DND-41 (cell line): Measurements from ENCODE around the gene LARP1B.

Source experiments
- ATAC-seq: fragments of 200-7000 bp; cut with Tn5 transposase; 3 replicates; pipeline ENCODE4 v1.9.1; 2021; ENCODE audit warnings: low read depth; ENCODE audit not compliant: insufficient read depth
- DNase-seq: peaks from one replicate; pipeline ENCODE4 v3.0.0-alpha.2; 2020
- H2AFZ ChIP-seq: 2 replicates; pipeline ENCODE4 v1.6.0; 2012; ENCODE audit warnings: low read depth, low read length
- H3K27ac ChIP-seq: 2 replicates; pipeline ENCODE4 v1.5.1; 2012; ENCODE audit warnings: low read length, inconsistent platforms
- H3K27me3 ChIP-seq: fragments of 200-600 bp; sonication (generic); 2 replicates; pipeline ENCODE4 v1.6.0; 2012; ENCODE audit warnings: low read length, mild to moderate bottlenecking, inconsistent platforms; ENCODE audit not compliant: insufficient read depth, poor library complexity
- H3K36me3 ChIP-seq: 2 replicates; pipeline ENCODE4 v1.5.1; 2012; ENCODE audit warnings: low read length, inconsistent platforms; ENCODE audit not compliant: insufficient read depth
- H3K4me1 ChIP-seq: 2 replicates; pipeline ENCODE4 v1.5.1; 2012; ENCODE audit warnings: mild to moderate bottlenecking, low read length; ENCODE audit not compliant: insufficient read depth
- H3K4me2 ChIP-seq: 2 replicates; pipeline ENCODE4 v1.6.0; 2012; ENCODE audit warnings: mild to moderate bottlenecking, moderate library complexity, low read length, inconsistent platforms; ENCODE audit not compliant: insufficient read depth
- H3K4me3 ChIP-seq, 2 experiments: fragments of 200-600 bp in 1 of 2; shearing (Covaris generic) in 1 of 2; 2 replicates each; pipeline ENCODE4 v1.5.1; 2012 to 2016; ENCODE audit warnings: inconsistent platforms in 2 of 2, low read length in 2 of 2, mild to moderate bottlenecking in 2 of 2, low read depth in 1 of 2, moderate library complexity in 1 of 2
- H3K79me2 ChIP-seq: 2 replicates; pipeline ENCODE4 v1.6.0; 2012; ENCODE audit warnings: low read length, inconsistent platforms; ENCODE audit not compliant: insufficient read depth
- H3K9ac ChIP-seq: 2 replicates; pipeline ENCODE4 v1.6.0; 2012; ENCODE audit warnings: low read depth, mild to moderate bottlenecking, inconsistent platforms, low read length, moderate library complexity
- H3K9me3 ChIP-seq: 2 replicates; pipeline ENCODE4 v1.5.1; 2012; ENCODE audit warnings: low read length, moderate library complexity, mild to moderate bottlenecking, inconsistent platforms; ENCODE audit not compliant: insufficient read depth, severe bottlenecking
- H4K20me1 ChIP-seq: 2 replicates; pipeline ENCODE4 v1.6.0; 2012; ENCODE audit warnings: low read length; ENCODE audit not compliant: insufficient read depth
- CTCF ChIP-seq: IDR thresholded peaks from 2 replicates; pipeline ENCODE4 v1.5.1; 2012; ENCODE audit warnings: borderline replicate concordance, low read length, moderate library complexity, mild to moderate bottlenecking; ENCODE audit not compliant: poor library complexity, severe bottlenecking; ENCODE audit errors: extremely low read depth
- EZH2 ChIP-seq: IDR thresholded peaks from 3 replicates; pipeline ENCODE4 v1.6.1; 2012; ENCODE audit warnings: borderline replicate concordance, low read depth, mild to moderate bottlenecking, moderate library complexity, low read length, inconsistent platforms; ENCODE audit not compliant: severe bottlenecking

LARP1B gene

DNA sequence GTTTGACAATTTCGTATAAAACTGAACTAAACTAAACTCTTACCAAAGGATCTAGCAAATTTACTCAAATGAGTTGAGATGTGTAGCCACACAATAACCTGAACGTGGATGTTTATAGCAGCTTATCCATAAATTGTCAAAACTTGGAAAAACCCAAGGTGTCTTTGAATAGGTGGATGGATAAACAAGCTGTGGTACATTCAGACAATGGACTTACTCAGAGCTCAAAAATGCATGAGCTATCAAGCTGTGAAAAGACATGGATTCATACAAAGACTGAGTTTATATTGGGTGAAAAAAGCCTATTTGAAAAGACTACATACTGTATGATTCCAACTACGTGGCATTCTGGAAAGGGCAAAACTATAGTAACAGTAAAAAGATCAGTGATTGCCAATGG is 69.5 kb downstream of the LARP1B start:
- Histone ChIP-seq H3K4me1 (no peaks in the 10 kb centered on the region), H3K4me2 (no peak overlapping the region), H3K79me2 (no peaks in the 10 kb centered on the region), H3K27me3 (no peaks in the 10 kb centered on the region), H4K20me1 (no peaks in the 10 kb centered on the region), H3K9me3 (no peaks in the 10 kb centered on the region), H2AFZ (no peak overlapping the region), H3K36me3 (no peaks in the 10 kb centered on the region; the same call in 1 of the 2 replicates), H3K9ac (no peak overlapping the region), H3K27ac (no peak overlapping the region), H3K4me3 (no peak overlapping the region)
- TF ChIP-seq CTCF = no peak
- TF ChIP-seq EZH2 = no peak
- ATAC-seq (no peak), DNase-seq (no peak)

GRCh38 chr4:128134925-128135324 is 73.8 kb downstream of the LARP1B start:
- Histone ChIP-seq H3K9me3 (no peaks in the 10 kb centered on the region), H3K4me1 (no peaks in the 10 kb centered on the region), H3K27ac (no peak overlapping the region), H3K79me2 (no peaks in the 10 kb centered on the region), H3K4me2 (no peak overlapping the region), H3K9ac (no peak overlapping the region), H3K4me3 (no peak overlapping the region), H3K27me3 (no peaks in the 10 kb centered on the region), H3K36me3 (no peaks in the 10 kb centered on the region; the same call in 1 of the 2 replicates), H2AFZ (no peak overlapping the region), H4K20me1 (no peaks in the 10 kb centered on the region)
- no peak for TF ChIP-seq EZH2
- no peak for TF ChIP-seq CTCF
- ATAC-seq (no peak), DNase-seq (no peak)

DNA sequence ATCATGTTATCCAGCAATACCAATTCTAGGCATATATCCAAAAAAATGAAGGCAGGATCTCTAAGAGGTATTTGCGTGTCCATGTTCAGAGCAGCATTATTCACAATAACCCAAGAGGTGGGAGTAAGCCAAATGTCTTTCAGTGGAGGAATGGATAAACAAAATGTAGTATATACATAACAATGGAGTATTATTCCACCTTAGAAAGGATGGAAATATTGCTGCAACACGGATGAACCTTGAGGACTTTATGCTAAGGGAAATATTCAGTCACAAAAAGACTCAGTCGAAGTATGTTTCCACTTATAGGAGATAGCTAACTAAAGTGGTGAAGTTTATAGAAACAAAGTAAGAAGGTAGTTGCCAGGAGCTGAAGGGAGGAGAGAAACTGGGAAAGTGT is 74.3 kb downstream of the LARP1B start:
- Histone ChIP-seq H3K36me3 (no peaks in the 10 kb centered on the region; the same call in 1 of the 2 replicates), H3K4me3 (no peak overlapping the region), H3K79me2 (no peaks in the 10 kb centered on the region), H3K4me2 (no peak overlapping the region), H3K27ac (no peak overlapping the region), H3K4me1 (no peaks in the 10 kb centered on the region), H2AFZ (no peak overlapping the region), H3K27me3 (no peaks in the 10 kb centered on the region), H3K9me3 (no peaks in the 10 kb centered on the region), H3K9ac (no peak overlapping the region), H4K20me1 (no peaks in the 10 kb centered on the region)
- ATAC-seq (no peak), DNase-seq (no peak)
- TF ChIP-seq CTCF = no peak
- TF ChIP-seq EZH2 = no peak

GRCh38 chr4:128141866-128142265 is 80.8 kb downstream of the LARP1B start:
- Histone ChIP-seq H3K36me3 (peaks cover 3% of the 10 kb centered on the region; the same call in 1 of the 2 replicates), H3K27me3 (no peaks in the 10 kb centered on the region), H3K4me2 (no peak overlapping the region), H2AFZ (no peak overlapping the region), H3K79me2 (no peaks in the 10 kb centered on the region), H3K4me3 (no peak overlapping the region), H3K9me3 (peaks cover 11% of the 10 kb centered on the region), H3K27ac (no peak overlapping the region), H3K4me1 (no peaks in the 10 kb centered on the region), H4K20me1 (no peaks in the 10 kb centered on the region), H3K9ac (no peak overlapping the region)
- DNase-seq = no peak
- no peak for ATAC-seq
- TF ChIP-seq CTCF (no peak), EZH2 (no peak)
